Measurements from ENCODE around the gene SP3.
A peak's percentile ranks its signal among the peaks of the same experiment; 100 is the strongest.

Gene SP3

DNA sequence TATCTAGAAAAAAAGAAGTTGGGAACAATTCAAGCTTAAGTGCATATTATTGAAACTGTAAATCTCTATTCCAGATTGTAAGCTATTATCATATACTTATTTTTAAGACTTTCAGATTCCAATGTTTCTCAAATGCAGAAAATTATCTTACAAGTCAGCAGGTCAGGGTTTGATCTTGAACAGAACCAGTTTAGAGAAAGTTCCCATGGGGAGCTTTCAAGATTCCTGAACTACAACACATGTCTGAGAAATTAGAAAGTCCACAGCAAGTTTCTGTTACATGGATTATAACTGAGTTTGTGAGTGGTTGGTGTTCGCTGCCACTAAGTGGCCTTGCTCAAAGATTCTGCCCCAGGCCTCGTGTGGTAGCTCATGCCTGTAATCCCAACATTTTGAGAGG is 31.6 kb upstream of the SP3 start:
- no peak for DNase-seq

DNA sequence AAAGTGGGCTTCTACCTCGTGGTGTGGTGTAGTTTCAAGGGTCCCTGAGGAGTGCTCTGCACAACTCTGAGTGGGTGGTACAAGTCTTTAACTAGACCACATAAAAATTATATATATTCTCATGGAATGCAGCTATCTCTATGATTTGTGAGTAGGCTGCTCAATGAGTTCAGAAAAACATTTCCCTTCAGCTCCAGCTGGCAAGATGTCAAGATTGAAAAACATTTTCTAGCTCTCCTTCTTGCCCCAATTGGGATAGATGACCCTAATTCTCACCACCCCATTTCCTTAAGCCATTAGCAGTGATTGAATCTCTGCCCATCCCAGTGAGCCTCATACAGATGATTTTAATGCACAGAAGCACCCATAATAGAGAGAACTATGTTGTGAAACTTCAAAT is 28.3 kb upstream of the SP3 start:
- no peak for DNase-seq

DNA sequence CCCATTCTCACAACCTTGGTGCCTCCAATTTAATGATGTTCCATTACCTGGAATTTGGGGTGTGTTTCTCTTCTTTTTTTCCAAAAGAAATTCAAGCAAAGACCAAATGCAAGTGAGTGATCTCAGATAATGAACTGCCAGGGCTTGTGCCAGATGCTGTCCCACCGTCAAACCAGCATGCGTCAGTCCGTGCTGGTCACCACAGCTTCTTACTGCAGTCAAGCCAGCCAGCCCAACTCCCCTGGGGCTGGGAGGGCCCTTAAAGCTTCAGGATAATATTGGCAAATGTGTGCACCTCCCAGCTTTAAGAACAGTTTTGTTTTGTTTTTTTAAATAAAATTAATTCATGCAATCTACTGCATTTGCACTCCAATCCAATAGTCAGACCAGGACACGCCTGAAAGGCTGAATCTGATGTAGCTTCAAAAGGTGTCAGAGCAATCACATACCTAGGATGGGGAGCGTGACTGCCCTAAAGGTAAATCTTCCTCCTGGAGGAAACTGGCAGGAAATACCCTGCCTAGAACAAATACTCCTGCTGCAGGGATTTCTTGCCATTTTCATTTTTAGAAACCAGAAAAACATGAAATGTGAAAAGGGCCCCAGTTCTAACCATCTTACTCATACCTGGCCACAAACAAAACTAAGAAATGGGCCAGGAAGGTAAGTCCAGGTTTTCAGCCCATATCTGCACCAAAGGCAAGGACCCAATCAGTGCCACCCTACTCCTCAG is 26.8 kb upstream of the SP3 start:
- DNase-seq: no peak

DNA sequence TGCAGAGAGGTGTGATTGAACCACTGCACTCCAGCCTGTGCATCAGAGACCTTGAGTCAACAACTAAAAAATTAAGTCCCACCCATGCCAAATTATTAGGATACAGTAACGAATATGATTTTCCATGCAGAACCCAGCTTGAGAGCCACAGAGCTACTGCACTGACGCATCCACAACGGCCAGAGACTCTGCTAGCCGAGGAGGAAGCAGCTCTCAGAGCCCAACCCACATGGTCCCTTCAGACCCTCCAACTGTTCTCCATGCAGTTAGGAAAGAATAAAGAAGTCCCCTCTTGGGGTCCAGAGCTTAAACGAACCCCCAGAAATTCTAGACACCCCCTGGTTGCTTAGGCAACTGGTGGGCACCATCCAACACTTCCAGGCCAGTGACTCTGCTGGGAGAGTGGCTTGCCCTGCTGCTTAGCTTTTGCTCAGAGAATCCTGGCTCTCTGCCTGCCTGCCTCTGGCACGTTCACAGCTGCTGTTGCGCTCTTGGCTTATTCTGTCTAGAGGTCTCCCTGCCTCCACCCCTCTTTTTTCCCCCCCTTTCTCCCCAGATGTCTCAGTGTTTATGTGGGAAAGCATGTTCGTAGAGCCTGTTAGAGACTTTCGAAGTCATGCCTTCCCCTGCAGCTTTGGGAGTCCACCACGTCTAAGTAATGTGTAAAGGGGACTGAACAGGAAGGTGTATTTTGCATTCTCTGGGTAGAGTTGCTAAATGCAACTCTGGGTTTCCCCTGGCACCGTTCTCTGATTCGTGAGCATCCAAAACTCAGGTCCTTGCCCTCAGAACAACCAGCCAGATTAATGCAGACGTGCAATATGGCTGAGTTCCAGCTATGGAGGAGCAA is 26.0 kb upstream of the SP3 start:
- DNase-seq: peak in 2 of 4 experiments; percentile 32 to 42

DNA sequence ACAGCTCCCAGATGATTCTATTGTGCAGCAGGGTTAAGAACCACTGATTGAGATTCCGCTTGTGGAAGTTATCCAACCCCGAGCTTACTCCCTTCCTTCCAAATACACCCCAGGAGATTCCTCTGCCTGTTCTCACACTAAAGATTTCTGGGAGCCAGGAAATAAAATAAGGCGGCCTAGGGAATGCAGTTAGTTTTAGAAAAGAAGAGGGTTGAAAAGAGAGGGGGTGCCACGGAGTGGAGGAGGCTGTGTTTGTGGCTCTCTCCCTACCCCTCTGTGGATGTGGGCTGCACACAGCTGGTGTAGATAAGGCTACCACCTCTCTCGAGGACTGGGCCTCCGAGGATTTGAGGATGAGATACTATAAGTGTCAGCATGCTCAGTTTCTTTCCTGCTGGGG is 25.1 kb upstream of the SP3 start:
- no peak for DNase-seq

DNA sequence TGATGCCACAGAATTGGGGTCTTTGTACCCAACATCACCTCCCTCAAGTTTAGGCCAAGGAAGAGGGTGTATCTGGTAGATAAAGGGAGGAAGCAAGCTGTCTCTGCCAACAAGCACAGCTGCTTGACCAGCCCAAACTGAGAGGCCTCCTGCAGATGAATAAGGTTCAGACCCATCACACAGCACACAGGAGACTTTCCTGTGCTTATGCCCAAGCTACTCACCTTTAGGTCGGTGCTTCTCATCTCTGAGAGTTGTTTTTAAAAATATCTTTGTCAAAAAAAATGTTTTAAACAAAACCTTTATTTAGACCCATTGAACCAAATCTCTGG is 24.7 kb upstream of the SP3 start:
- no peak for DNase-seq

DNA sequence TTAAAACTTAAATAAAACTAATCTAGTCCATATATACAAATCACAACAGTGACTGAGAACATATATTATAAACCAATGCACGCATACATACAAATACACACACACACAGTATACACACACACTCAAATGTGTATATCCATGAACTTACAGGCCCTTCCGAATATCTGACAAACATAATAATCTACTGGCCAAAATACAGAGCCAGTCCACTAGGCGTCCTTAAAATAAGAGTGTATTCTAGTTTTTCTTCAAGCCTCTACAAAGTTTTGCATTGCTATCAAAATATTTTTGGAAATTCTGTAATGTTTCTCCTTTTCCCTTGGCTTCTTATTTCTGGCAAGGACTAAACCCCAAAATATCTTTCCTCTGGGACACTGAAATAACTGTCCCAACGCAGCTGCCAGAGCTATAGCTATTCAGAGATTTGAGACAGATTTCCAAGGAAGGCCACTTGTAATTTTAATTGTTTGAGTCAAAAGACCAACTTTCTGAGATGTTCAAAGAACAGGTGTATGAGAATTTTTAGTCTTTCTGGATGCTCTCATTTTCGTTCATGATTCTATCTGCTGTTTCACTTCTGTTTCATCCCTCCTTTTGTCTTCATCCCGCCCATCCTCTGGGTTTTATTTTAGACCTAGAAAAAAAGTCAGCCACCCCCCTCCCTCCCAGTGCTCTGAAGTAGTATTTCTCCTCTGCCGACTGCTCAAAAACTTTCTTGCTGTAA is 24.1 kb upstream of the SP3 start:
- DNase-seq: no peak

DNA sequence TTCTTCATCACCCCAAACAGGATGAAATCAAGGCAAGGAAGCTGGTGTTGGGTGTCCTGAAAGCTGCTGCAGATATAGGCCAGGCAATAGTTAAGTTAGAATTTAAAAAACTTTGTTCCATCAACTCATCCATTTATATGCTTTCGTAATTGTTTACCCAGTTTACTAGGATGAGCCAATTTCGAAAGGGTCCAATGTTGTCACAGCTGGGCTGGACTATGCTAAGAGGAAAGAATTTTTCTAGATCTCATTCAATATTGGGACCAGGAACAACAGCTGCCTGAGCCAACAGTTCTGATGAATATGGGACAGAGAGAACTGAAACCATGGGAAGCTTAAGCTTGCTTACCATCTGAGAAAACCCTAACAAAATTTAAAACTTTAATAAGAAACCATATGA is 21.6 kb upstream of the SP3 start:
- DNase-seq: peak in 3 of 4 experiments; percentile 43 to 61 (median 51)

DNA sequence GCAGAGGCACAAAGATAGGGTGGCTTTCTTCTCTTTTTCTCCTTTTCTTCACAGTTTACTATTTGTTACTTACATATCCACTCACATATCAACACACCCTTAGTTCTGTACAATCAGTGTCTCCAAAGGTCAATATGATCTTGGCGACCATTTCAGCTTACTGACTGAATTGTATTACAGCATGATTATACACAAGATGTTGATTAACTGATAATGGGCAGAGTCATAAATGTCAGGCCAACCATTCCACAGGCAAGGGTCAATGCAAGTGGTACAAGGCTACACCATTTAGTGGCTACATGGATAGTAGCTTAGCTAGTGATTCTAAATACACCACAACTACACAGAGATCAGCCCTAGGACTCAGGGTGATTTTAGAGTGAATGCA is 20.4 kb upstream of the SP3 start:
- DNase-seq: no peak

DNA sequence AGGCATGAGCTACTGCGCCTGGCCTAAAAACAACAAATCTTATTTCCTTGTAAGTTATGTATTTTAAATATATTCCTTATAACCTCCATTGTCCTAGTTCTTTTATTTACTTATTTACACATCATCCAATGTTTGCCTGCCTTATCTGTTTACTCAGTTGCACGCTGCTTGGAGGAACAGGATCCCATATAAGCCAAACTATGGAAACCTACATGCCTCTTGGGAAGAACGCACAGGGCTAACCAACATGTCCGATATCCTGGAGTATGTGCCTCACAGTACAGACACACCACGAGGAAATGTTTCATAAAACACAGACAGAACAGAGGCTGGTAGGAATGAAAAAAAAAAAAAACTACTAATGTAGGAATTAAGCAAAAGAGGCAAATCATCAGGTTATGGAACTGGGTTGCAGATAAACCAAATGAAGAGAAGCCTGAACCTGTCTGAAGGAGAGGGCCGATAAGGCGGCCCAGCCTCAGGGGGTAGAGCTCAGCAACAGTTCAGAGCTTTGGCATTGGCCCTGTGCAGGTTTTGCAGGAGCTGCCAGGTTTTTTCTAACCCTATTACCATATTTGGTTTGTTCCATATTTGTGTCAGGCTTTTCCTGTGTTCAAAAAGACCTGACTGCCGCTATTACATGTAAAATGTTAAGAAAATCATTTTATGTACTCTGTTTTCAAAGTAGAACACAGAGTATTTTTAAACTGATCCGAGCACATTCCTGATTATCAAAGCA is 19.9 kb upstream of the SP3 start:
- DNase-seq: no peak

DNA sequence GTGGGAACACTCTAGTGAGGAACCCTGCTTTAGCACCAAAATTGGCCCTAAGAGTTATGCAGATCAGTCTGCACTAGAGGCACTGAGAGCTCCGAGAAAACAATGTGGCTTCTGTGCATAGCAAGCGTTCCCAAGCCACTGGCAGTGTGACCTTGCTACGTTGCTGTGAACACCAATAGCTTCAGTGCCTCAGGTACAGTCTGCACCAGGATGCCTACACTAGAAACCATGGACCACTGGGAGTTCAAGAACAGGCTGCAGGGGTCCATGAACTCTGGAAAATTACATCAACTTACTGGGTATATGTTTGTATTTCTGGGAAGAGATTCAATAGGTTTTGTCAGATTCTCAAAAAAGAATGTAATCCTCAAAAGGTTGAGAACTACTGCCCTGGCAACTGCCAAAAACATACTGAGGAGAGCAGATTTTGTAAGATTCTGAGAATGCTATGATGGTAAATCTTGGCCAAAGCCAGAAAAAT is 18.3 kb upstream of the SP3 start:
- no peak for DNase-seq

DNA sequence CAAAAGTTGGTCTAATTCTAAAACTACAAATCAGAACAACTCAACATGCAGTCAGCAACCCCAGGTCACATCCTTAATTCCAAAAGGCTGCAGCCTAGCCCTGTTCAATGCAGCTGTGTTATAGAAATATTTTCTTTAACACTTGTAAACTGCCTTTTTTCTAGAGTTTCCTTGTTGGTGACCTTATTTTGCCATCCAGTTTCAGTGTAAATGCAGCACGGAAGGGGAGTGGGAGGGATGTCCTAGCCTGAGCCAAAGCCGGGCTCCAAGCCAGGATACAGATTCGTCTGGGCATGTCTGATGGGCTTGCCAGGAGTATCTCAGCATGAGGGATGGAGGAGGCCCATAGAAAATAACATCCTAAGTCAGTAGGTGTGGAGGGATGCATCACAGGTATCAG is 17.7 kb upstream of the SP3 start:
- DNase-seq: no peak

DNA sequence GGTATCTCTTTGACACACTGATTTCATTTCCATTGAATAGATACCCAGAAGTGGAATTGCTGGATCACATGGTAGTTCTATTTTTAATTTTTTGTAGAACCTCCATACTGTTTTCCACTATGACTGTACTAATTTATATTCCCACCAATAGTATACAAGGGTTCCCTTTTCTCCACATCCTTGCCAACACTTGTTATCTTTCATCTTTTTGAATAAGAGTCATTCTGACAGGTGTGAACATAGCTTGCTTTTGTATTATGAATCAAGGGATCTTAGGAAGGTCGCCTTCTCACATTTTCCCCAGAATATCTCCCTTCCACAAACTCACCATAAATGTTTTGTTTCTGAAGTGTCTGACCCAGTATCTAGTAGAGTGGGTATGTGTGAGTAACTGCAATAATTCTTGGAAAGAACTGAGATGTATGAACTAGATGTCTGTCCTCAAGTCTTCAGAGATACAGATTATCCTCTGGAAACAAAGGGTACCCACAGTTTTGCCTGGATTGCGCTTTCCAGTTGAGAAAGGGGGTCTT is 17.1 kb upstream of the SP3 start:
- DNase-seq: no peak

DNA sequence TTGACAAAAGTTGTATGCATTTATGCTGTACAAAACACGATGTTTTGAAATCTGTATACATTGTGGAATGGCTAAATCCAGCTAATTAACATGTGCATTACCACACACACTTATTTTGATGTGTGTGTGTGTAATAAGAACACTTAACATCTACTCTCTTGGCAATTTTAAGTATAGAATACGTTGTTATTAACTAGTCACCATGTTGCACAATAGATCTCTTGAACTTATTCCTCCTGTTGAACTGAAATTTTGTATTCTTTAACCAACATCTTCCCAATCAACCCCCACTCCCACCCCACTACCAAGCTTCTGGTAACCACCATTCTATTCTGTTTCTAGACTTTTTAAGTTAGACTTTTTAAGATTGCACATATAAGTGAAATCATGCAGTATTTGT is 16.3 kb upstream of the SP3 start:
- no peak for DNase-seq

DNA sequence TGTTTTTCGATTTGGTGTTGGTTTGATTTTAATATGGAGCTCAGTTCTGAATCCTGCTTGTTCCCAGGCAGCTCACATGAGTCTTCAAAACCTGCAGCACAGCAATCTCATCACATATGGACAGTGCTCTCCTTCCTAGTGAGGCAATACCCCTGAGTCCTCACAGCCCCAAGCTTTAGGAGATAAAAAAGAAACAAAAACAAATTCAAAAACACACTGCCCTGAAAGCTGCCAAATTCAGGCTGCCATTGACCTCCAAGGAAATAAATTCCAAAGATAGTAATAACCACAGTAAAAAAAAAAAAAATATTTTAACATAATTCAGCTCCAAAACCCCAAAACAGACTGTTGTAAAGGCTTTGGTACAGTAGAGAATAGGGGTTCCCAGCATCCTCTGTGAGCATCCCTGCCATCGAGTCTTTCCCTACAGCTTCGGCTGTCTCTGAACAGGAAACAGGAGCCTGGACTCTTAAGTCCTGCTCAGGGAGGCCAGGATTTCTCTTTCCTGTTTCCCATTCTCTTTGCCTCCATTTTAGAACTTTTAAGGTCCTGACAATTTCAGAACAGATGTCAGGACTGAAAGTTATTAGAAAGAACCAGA is 14.7 kb upstream of the SP3 start:
- DNase-seq: no peak

DNA sequence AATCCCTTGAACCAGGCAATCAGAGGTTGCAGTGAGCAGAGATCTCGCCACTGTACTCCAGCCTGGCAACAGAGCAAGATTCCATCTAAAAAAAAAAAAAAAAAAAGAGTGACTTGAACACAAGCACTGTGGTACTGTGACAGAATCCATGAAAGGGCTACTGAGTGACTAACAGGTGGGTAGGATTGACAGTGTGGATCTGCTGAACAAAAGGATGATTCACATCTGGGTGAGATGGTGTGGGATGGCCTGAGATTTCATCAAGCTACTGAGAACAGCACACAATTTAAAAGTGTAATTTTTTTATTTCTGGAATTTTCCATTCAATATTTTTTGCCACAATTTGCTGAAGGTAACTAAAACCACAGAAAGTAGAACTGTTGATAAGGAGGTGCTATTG is 13.3 kb upstream of the SP3 start:
- DNase-seq: peak; percentile 45 to 78 (median 65)

DNA sequence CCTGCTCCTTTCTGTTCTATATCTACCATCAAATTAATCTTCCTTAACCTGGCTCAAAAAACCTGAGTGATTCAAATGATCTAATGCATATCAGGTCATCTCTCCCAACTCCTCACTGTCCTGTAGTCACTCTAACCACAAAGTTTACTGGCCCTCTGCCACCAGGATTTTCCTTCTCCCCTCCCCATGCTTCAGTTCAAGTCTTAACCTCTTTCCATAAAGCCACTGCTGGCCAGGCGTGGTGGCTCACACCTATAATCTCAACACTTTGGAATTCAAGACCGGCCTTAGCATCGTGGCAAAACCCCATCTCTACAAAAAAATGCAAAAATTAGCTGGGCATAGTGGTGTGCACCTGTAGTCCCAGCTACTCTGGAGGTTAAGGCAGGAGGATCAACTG is 7.5 kb upstream of the SP3 start:
- DNase-seq: no peak

DNA sequence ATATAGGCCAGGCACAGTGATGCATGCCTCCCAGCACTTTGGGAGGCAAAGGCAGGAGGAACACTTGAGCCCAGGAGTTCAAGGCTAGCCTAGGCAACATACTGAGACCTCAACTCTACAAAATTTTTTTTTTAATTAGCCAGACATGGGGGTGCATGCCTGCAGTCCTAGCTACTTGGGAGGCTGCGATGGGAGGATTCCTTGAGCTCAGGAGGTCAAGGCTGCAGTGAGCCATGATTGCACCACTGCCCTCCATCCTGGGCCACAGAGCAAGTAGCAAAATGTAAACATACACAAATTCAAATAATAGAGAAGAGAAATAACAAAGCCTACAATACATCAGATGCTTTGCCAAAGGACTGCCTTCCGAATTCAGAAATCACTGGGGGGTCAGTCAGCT is 7.0 kb upstream of the SP3 start:
- no peak for DNase-seq

DNA sequence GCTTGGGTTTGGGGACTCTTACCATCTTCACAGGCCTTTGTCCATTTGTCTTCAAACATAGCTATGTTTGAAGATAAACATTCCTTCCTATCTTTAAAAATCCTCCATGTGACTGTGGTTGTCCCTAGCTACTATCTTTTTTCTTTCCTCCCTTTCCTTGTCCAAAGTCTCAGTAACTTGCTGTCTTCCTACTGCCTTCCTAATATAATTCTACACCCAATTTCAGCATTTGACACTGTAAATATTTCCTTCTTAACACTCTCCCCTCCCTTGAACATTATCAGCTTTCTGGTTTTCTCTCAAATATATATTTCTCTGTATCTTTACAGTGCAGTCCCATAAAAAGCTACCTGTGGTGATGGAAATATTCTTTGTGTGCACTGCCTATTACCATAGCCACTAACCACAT is 5.3 kb upstream of the SP3 start:
- no peak for DNase-seq

DNA sequence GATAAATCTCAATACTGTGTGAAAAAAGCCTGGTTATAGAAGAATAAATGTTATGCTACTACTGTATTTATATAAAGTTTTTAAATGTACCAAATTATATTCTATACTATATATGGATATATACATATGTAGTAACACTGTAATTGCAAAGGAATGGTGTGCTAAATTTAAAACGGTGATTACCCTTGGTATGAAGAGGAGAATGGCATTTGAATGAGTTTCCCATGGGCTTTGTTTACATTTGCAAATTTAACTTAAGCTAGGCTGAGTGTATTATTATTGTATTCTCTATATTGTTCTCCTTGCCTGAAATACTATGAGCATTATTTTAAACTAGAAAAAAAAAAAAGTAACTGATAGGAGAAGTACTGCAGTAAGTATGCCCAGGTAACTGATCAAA is 4.7 kb upstream of the SP3 start:
- DNase-seq: no peak

DNA sequence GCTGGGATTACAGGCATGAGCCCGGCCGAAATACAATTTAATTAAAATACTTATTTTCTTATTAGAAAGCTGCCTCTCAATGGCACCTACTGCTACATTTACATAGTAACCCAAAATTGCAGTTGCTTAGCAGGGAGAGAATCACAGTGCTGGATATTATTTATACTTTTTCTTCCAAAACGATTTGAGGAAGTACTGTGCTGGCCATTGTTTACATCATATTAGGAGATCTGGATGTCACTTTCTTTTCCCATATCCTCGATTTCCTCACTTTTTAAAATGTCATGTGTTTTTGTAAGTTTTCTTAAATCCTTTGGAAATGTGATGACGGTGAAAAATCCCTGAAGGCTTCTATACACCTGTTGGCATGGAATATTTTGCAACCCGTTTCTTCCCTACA is 3.4 kb upstream of the SP3 start:
- DNase-seq: peak in 2 of 4 experiments; percentile 60 to 65

Measured in suppressor macrophage (primary cell).